ENCODE measurements around the gene SORBS1.

DNA sequence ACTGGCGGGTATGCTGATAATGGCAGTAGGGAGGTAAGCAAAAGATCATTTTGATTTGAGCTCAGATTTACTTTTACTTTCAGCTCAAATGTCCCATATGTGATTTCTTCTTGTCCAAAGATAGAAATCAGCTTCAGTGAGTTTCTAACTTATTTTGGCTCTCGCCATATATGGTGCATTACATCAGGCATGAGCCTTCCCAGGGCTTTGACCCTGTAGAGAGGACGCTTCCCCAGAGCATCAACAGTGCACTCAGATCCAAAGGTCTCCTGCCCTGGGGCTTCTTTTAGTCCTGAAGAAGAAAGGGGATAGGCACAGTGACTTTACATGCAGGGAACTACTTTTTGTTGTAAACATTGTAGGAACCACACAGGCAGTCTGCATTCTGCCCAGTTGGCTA, 141.8 kb downstream of the SORBS1 start:
- TF ChIP-seq MAX (IDR thresholded peaks at IDR 0.05), result no peak
- no peak for TF ChIP-seq CEBPB (IDR thresholded peaks at IDR 0.05)
- TF ChIP-seq EP300 (IDR thresholded peaks at IDR 0.05; ENCODE audit: borderline replicate concordance), result no peak
- no peak for TF ChIP-seq ZBTB7A (IDR thresholded peaks at IDR 0.05; ENCODE audit: low read depth)
- TF ChIP-seq EGR1 (IDR thresholded peaks at IDR 0.05), result no peak
- TF ChIP-seq, protein P1, sequence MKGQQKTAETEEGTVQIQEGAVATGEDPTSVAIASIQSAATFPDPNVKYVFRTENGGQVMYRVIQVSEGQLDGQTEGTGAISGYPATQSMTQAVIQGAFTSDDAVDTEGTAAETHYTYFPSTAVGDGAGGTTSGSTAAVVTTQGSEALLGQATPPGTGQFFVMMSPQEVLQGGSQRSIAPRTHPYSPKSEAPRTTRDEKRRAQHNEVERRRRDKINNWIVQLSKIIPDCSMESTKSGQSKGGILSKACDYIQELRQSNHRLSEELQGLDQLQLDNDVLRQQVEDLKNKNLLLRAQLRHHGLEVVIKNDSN (IDR thresholded peaks at IDR 0.05), result no peak
- TF ChIP-seq NFIC (IDR thresholded peaks at IDR 0.05), result no peak
- TF ChIP-seq, protein P2, sequence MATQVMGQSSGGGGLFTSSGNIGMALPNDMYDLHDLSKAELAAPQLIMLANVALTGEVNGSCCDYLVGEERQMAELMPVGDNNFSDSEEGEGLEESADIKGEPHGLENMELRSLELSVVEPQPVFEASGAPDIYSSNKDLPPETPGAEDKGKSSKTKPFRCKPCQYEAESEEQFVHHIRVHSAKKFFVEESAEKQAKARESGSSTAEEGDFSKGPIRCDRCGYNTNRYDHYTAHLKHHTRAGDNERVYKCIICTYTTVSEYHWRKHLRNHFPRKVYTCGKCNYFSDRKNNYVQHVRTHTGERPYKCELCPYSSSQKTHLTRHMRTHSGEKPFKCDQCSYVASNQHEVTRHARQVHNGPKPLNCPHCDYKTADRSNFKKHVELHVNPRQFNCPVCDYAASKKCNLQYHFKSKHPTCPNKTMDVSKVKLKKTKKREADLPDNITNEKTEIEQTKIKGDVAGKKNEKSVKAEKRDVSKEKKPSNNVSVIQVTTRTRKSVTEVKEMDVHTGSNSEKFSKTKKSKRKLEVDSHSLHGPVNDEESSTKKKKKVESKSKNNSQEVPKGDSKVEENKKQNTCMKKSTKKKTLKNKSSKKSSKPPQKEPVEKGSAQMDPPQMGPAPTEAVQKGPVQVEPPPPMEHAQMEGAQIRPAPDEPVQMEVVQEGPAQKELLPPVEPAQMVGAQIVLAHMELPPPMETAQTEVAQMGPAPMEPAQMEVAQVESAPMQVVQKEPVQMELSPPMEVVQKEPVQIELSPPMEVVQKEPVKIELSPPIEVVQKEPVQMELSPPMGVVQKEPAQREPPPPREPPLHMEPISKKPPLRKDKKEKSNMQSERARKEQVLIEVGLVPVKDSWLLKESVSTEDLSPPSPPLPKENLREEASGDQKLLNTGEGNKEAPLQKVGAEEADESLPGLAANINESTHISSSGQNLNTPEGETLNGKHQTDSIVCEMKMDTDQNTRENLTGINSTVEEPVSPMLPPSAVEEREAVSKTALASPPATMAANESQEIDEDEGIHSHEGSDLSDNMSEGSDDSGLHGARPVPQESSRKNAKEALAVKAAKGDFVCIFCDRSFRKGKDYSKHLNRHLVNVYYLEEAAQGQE (IDR thresholded peaks at IDR 0.05; ENCODE audit: low read depth), result no peak
- no peak for TF ChIP-seq RAD21 (IDR thresholded peaks at IDR 0.05; ENCODE audit: low read depth)
- no peak for TF ChIP-seq TCF12 (IDR thresholded peaks at IDR 0.05; ENCODE audit: low read depth)

Measured in Ishikawa (cell line).